Loucy (cell line): ENCODE results near the gene L1TD1.

Source experiments
- H2AFZ ChIP-seq: fragments of 200-600 bp; sonication (generic); 2 replicates; pipeline ENCODE4 v1.6.0; 2016; ENCODE audit warnings: antibody characterized with exemption, mild to moderate bottlenecking, low read length, moderate library complexity
- H3F3A ChIP-seq: fragments of 200-600 bp; 2 replicates; pipeline ENCODE4 v1.6.0; 2016; ENCODE audit warnings: antibody characterized with exemption, low read depth, mild to moderate bottlenecking
- H3K27me3 ChIP-seq: fragments of 200-600 bp; sonication (generic); 2 replicates; pipeline ENCODE4 v1.6.1; 2014; ENCODE audit warnings: low read length, mild to moderate bottlenecking; ENCODE audit not compliant: insufficient read depth, poor library complexity, severe bottlenecking
- H3K36me3 ChIP-seq: fragments of 200-600 bp; sonication (generic); 2 replicates; pipeline ENCODE4 v1.6.1; 2016; ENCODE audit warnings: low read length; ENCODE audit not compliant: insufficient read depth
- H3K4me1 ChIP-seq: fragments of 200-600 bp; sonication (generic); 2 replicates; pipeline ENCODE4 v1.5.1; 2014; ENCODE audit warnings: low read length, mild to moderate bottlenecking; ENCODE audit not compliant: insufficient read depth, poor library complexity, severe bottlenecking
- H3K4me2 ChIP-seq: fragments of 200-600 bp; sonication (generic); 2 replicates; pipeline ENCODE4 v1.6.0; 2014; ENCODE audit warnings: antibody characterized with exemption, low read length, low read depth, mild to moderate bottlenecking; ENCODE audit not compliant: poor library complexity, severe bottlenecking
- H3K4me3 ChIP-seq: fragments of 200-600 bp; sonication (generic); 2 replicates; pipeline ENCODE4 v1.5.1; 2014; ENCODE audit warnings: low read length, mild to moderate bottlenecking, mixed read lengths; ENCODE audit not compliant: poor library complexity, severe bottlenecking
- H3K79me2 ChIP-seq: fragments of 200-600 bp; sonication (generic); 2 replicates; pipeline ENCODE4 v1.6.1; 2014; ENCODE audit warnings: low read length; ENCODE audit not compliant: insufficient read depth
- H3K9ac ChIP-seq: fragments of 200-600 bp; sonication (generic); 2 replicates; pipeline ENCODE4 v1.6.0; 2014; ENCODE audit warnings: mild to moderate bottlenecking, low read depth, low read length, moderate library complexity; ENCODE audit not compliant: poor library complexity, severe bottlenecking
- H3K9me2 ChIP-seq: fragments of 200-600 bp; sonication (generic); replicated peaks from 2 replicates; pipeline ENCODE4 v1.6.1; 2016; ENCODE audit warnings: low read depth, low read length, mixed read lengths
- H3K9me3 ChIP-seq: fragments of 200-600 bp; sonication (generic); 2 replicates; pipeline ENCODE4 v1.6.1; 2014; ENCODE audit warnings: mild to moderate bottlenecking, antibody characterized with exemption, low read length, low read depth; ENCODE audit not compliant: insufficient read depth
- H4K20me1 ChIP-seq: fragments of 200-600 bp; sonication (generic); 2 replicates; pipeline ENCODE4 v1.6.0; 2014; ENCODE audit warnings: antibody characterized with exemption, low read length, mild to moderate bottlenecking; ENCODE audit not compliant: insufficient read depth, poor library complexity, severe bottlenecking
- EZH2phosphoT487 ChIP-seq: fragments of 200-600 bp; IDR thresholded peaks from 2 replicates; pipeline ENCODE4 v1.6.1; 2018; ENCODE audit warnings: antibody characterized with exemption, mild to moderate bottlenecking, moderate library complexity, borderline replicate concordance
- TF ChIP-seq, protein P1 (sequence below): fragments of 200-600 bp; sonication (generic); conservative IDR thresholded peaks from 2 replicates; pipeline ENCODE4 v1.5.1; 2014; ENCODE audit warnings: mild to moderate bottlenecking, antibody characterized with exemption, low read length

L1TD1 gene

DNA sequence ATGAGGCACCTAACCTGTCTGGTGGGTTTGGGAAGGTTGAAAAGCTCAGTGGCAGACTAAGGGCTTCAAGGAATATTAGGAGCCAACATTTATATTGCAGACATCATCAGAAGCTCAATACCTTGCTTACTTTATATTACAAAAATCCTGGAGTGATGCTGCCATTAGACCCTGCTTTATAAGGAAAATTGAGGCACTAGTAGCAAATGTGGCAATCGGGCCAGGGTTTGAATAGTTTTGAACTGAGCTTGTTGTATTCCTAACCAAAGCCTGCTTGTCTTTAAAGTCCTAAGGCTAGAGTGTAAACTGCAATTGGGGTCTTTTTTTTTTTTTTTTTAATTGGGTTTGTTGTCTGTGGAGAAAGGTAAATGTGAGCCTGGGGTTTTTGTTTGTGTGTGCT, 14.3 kb downstream of the L1TD1 start:
- H3K4me3 ChIP-seq, result no peak overlapping the region
- no peaks in the 10 kb centered on the region for H3F3A ChIP-seq
- no peak overlapping the region for H3K9ac ChIP-seq
- H4K20me1 ChIP-seq, result no peaks in the 10 kb centered on the region
- no peaks in the 10 kb centered on the region for H3K9me2 ChIP-seq
- H3K9me3 ChIP-seq, result peaks cover 8% of the 10 kb centered on the region; the same call in 1 of the 2 replicates
- H2AFZ ChIP-seq, result no peak overlapping the region
- H3K36me3 ChIP-seq, result no peaks in the 10 kb centered on the region
- no peak for TF ChIP-seq EZH2phosphoT487
- TF ChIP-seq, protein P1, sequence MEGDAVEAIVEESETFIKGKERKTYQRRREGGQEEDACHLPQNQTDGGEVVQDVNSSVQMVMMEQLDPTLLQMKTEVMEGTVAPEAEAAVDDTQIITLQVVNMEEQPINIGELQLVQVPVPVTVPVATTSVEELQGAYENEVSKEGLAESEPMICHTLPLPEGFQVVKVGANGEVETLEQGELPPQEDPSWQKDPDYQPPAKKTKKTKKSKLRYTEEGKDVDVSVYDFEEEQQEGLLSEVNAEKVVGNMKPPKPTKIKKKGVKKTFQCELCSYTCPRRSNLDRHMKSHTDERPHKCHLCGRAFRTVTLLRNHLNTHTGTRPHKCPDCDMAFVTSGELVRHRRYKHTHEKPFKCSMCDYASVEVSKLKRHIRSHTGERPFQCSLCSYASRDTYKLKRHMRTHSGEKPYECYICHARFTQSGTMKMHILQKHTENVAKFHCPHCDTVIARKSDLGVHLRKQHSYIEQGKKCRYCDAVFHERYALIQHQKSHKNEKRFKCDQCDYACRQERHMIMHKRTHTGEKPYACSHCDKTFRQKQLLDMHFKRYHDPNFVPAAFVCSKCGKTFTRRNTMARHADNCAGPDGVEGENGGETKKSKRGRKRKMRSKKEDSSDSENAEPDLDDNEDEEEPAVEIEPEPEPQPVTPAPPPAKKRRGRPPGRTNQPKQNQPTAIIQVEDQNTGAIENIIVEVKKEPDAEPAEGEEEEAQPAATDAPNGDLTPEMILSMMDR, result no peak
- H3K4me1 ChIP-seq, result peaks cover 7% of the 10 kb centered on the region
- H3K4me2 ChIP-seq, result no peak overlapping the region
- no peaks in the 10 kb centered on the region for H3K79me2 ChIP-seq
- H3K27me3 ChIP-seq, result no peaks in the 10 kb centered on the region

- H2AFZ ChIP-seq, result no peak overlapping the region
- H3K79me2 ChIP-seq, result no peaks in the 10 kb centered on the region
- no peak overlapping the region for H3K4me2 ChIP-seq
- H3K4me1 ChIP-seq, result peaks cover 7% of the 10 kb centered on the region
- H3K9me2 ChIP-seq, result no peaks in the 10 kb centered on the region
- peaks cover 8% of the 10 kb centered on the region; the same call in 1 of the 2 replicates for H3K9me3 ChIP-seq
- no peaks in the 10 kb centered on the region for H3K27me3 ChIP-seq
- H3K36me3 ChIP-seq, result no peaks in the 10 kb centered on the region
- TF ChIP-seq, protein P1, result no peak
- no peak for TF ChIP-seq EZH2phosphoT487
- no peaks in the 10 kb centered on the region for H3F3A ChIP-seq
- no peaks in the 10 kb centered on the region for H4K20me1 ChIP-seq
- H3K4me3 ChIP-seq, result no peak overlapping the region
- H3K9ac ChIP-seq, result no peak overlapping the region
Observed at GRCh38 chr1:62209931-62210595, 15.4 kb downstream of the L1TD1 start.

DNA sequence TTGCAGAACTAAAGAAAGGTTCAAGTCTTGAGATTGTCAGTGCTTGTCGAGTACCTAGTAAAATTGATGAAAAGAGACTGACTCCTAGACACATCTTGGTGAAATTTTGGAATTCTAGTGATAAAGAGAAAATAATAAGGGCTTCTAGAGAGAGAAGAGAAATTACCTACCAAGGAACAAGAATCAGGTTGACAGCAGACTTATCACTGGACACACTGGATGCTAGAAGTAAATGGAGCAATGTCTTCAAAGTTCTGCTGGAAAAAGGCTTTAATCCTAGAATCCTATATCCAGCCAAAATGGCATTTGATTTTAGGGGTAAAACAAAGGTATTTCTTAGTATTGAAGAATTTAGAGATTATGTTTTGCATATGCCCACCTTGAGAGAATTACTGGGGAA, 16.3 kb downstream of the L1TD1 start:
- no peaks in the 10 kb centered on the region for H3F3A ChIP-seq
- H3K4me2 ChIP-seq, result no peak overlapping the region
- H3K27me3 ChIP-seq, result no peaks in the 10 kb centered on the region
- TF ChIP-seq EZH2phosphoT487, result no peak
- TF ChIP-seq, protein P1, result no peak
- peaks cover 7% of the 10 kb centered on the region for H3K4me1 ChIP-seq
- H3K9ac ChIP-seq, result no peak overlapping the region
- H3K79me2 ChIP-seq, result no peaks in the 10 kb centered on the region
- H3K4me3 ChIP-seq, result no peak overlapping the region
- no peaks in the 10 kb centered on the region for H3K36me3 ChIP-seq
- no peaks in the 10 kb centered on the region for H3K9me2 ChIP-seq
- H3K9me3 ChIP-seq, result peaks cover 8% of the 10 kb centered on the region; the same call in 1 of the 2 replicates
- no peaks in the 10 kb centered on the region for H4K20me1 ChIP-seq
- no peak overlapping the region for H2AFZ ChIP-seq
